Measurements from ENCODE around the gene CCL2. TPM values are rescaled to one million over a fixed set of nuclear protein-coding genes. Genes with fewer than 3 reads are reported as not detected.

CCL2 gene
- total and polyA plus RNA-seq, 2 experiments from 2014 or later = 1.5 to 18.5 TPM

DNA sequence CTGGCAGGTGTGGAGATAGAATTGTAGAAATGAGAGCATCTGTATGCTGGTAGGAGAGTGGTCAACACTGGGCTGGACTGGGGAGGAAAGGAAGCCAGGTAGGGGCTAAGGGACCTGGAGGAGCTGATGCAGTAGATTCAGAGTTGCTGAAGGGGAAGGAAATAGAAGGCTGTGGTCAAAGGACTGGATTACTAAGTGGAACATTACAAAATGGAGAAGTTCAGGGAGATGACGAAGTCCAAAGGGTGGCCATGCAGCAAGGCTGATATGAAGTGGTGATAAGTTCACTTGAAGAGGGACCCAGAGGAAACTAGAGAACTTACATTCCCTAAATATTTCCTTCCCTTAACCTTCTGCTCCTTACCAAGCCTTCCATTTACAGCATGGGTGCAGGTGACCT lies 8.6 kb upstream of the CCL2 start:
- H3K27ac ChIP-seq (ENCODE audit: low read depth) = no peak overlapping the region
- H2AFZ ChIP-seq = no peak overlapping the region
- Mint-ChIP-seq H3K9me3 (no peaks in the 10 kb centered on the region), H3K4me3 (no peak overlapping the region), H3K27me3 (ENCODE audit: insufficient read depth, low read depth, poor library complexity) (peaks cover 2% of the 10 kb centered on the region), H3K4me1 (peaks cover 19% of the 10 kb centered on the region), H3K27ac (no peak overlapping the region), H3K36me3 (ENCODE audit: low read depth) (no peaks in the 10 kb centered on the region)
- no peaks in the 10 kb centered on the region for H3K36me3 ChIP-seq (ENCODE audit: insufficient read depth)
- peaks cover 9% of the 10 kb centered on the region; the same call in 1 of the 2 replicates for H3K9me2 ChIP-seq (ENCODE audit: insufficient read depth)
- no peak for TF ChIP-seq EZH2 (IDR thresholded peaks at IDR 0.05; ENCODE audit: low read depth, unreplicated experiment)
- no peak for TF ChIP-seq JUNB (IDR thresholded peaks at IDR 0.05; ENCODE audit: unreplicated experiment)
- TF ChIP-seq EZH2phosphoT487 (IDR thresholded peaks at IDR 0.05; ENCODE audit: unreplicated experiment) = no peak
- TF ChIP-seq, protein P1, sequence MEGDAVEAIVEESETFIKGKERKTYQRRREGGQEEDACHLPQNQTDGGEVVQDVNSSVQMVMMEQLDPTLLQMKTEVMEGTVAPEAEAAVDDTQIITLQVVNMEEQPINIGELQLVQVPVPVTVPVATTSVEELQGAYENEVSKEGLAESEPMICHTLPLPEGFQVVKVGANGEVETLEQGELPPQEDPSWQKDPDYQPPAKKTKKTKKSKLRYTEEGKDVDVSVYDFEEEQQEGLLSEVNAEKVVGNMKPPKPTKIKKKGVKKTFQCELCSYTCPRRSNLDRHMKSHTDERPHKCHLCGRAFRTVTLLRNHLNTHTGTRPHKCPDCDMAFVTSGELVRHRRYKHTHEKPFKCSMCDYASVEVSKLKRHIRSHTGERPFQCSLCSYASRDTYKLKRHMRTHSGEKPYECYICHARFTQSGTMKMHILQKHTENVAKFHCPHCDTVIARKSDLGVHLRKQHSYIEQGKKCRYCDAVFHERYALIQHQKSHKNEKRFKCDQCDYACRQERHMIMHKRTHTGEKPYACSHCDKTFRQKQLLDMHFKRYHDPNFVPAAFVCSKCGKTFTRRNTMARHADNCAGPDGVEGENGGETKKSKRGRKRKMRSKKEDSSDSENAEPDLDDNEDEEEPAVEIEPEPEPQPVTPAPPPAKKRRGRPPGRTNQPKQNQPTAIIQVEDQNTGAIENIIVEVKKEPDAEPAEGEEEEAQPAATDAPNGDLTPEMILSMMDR (conservative IDR thresholded peaks at IDR 0.05; ENCODE audit: low read depth in 2 of 2) = no peak
- no peak for TF ChIP-seq NANOG (IDR thresholded peaks at IDR 0.05; ENCODE audit: borderline replicate concordance)
- TF ChIP-seq, protein P2, sequence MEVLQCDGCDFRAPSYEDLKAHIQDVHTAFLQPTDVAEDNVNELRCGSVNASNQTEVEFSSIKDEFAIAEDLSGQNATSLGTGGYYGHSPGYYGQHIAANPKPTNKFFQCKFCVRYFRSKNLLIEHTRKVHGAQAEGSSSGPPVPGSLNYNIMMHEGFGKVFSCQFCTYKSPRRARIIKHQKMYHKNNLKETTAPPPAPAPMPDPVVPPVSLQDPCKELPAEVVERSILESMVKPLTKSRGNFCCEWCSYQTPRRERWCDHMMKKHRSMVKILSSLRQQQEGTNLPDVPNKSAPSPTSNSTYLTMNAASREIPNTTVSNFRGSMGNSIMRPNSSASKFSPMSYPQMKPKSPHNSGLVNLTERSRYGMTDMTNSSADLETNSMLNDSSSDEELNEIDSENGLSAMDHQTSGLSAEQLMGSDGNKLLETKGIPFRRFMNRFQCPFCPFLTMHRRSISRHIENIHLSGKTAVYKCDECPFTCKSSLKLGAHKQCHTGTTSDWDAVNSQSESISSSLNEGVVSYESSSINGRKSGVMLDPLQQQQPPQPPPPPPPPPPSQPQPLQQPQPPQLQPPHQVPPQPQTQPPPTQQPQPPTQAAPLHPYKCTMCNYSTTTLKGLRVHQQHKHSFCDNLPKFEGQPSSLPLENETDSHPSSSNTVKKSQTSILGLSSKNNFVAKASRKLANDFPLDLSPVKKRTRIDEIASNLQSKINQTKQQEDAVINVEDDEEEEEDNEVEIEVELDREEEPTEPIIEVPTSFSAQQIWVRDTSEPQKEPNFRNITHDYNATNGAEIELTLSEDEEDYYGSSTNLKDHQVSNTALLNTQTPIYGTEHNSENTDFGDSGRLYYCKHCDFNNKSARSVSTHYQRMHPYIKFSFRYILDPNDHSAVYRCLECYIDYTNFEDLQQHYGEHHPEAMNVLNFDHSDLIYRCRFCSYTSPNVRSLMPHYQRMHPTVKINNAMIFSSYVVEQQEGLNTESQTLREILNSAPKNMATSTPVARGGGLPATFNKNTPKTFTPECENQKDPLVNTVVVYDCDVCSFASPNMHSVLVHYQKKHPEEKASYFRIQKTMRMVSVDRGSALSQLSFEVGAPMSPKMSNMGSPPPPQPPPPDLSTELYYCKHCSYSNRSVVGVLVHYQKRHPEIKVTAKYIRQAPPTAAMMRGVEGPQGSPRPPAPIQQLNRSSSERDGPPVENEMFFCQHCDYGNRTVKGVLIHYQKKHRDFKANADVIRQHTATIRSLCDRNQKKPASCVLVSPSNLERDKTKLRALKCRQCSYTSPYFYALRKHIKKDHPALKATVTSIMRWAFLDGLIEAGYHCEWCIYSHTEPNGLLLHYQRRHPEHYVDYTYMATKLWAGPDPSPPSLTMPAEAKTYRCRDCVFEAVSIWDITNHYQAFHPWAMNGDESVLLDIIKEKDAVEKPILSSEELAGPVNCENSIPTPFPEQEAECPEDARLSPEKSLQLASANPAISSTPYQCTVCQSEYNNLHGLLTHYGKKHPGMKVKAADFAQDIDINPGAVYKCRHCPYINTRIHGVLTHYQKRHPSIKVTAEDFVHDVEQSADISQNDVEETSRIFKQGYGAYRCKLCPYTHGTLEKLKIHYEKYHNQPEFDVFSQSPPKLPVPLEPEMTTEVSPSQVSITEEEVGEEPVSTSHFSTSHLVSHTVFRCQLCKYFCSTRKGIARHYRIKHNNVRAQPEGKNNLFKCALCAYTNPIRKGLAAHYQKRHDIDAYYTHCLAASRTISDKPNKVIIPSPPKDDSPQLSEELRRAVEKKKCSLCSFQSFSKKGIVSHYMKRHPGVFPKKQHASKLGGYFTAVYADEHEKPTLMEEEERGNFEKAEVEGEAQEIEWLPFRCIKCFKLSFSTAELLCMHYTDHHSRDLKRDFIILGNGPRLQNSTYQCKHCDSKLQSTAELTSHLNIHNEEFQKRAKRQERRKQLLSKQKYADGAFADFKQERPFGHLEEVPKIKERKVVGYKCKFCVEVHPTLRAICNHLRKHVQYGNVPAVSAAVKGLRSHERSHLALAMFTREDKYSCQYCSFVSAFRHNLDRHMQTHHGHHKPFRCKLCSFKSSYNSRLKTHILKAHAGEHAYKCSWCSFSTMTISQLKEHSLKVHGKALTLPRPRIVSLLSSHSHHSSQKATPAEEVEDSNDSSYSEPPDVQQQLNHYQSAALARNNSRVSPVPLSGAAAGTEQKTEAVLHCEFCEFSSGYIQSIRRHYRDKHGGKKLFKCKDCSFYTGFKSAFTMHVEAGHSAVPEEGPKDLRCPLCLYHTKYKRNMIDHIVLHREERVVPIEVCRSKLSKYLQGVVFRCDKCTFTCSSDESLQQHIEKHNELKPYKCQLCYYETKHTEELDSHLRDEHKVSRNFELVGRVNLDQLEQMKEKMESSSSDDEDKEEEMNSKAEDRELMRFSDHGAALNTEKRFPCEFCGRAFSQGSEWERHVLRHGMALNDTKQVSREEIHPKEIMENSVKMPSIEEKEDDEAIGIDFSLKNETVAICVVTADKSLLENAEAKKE (CRISPR knock-in tag; IDR thresholded peaks at IDR 0.05) = no peak
- no peak for TF ChIP-seq CREB1 (CRISPR knock-in tag; IDR thresholded peaks at IDR 0.05; ENCODE audit: low read depth)
- TF ChIP-seq, protein P3, sequence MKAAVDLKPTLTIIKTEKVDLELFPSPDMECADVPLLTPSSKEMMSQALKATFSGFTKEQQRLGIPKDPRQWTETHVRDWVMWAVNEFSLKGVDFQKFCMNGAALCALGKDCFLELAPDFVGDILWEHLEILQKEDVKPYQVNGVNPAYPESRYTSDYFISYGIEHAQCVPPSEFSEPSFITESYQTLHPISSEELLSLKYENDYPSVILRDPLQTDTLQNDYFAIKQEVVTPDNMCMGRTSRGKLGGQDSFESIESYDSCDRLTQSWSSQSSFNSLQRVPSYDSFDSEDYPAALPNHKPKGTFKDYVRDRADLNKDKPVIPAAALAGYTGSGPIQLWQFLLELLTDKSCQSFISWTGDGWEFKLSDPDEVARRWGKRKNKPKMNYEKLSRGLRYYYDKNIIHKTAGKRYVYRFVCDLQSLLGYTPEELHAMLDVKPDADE (IDR thresholded peaks at IDR 0.05) = no peak
- TF ChIP-seq STAT1 (IDR thresholded peaks at IDR 0.05; ENCODE audit: unreplicated experiment) = no peak
- TF ChIP-seq POLR2AphosphoS5 (IDR thresholded peaks at IDR 0.05; ENCODE audit: low read depth) = no peak
- TF ChIP-seq, protein P4, sequence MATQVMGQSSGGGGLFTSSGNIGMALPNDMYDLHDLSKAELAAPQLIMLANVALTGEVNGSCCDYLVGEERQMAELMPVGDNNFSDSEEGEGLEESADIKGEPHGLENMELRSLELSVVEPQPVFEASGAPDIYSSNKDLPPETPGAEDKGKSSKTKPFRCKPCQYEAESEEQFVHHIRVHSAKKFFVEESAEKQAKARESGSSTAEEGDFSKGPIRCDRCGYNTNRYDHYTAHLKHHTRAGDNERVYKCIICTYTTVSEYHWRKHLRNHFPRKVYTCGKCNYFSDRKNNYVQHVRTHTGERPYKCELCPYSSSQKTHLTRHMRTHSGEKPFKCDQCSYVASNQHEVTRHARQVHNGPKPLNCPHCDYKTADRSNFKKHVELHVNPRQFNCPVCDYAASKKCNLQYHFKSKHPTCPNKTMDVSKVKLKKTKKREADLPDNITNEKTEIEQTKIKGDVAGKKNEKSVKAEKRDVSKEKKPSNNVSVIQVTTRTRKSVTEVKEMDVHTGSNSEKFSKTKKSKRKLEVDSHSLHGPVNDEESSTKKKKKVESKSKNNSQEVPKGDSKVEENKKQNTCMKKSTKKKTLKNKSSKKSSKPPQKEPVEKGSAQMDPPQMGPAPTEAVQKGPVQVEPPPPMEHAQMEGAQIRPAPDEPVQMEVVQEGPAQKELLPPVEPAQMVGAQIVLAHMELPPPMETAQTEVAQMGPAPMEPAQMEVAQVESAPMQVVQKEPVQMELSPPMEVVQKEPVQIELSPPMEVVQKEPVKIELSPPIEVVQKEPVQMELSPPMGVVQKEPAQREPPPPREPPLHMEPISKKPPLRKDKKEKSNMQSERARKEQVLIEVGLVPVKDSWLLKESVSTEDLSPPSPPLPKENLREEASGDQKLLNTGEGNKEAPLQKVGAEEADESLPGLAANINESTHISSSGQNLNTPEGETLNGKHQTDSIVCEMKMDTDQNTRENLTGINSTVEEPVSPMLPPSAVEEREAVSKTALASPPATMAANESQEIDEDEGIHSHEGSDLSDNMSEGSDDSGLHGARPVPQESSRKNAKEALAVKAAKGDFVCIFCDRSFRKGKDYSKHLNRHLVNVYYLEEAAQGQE (IDR thresholded peaks at IDR 0.05; ENCODE audit: unreplicated experiment) = no peak
- no peak for TF ChIP-seq ZNF331 (CRISPR knock-in tag; IDR thresholded peaks at IDR 0.05; ENCODE audit: low read depth)
- no peak for TF ChIP-seq ZNF114 (CRISPR knock-in tag; IDR thresholded peaks at IDR 0.05)
- no peak overlapping the region for H3K4me3 ChIP-seq
- DNase-seq (ENCODE audit: low spot score) (no peak), ATAC-seq (no peak)
- H3K27me3 ChIP-seq (ENCODE audit: insufficient read depth) = no peaks in the 10 kb centered on the region
- no peaks in the 10 kb centered on the region for H3K79me2 ChIP-seq (replicated peaks; ENCODE audit: insufficient read depth)
- no peaks in the 10 kb centered on the region for H3F3A ChIP-seq (replicated peaks; ENCODE audit: low read depth)
- H4K20me1 ChIP-seq (replicated peaks; ENCODE audit: insufficient read depth) = no peaks in the 10 kb centered on the region
- peaks cover 24% of the 10 kb centered on the region for H3K4me1 ChIP-seq (ENCODE audit: insufficient read depth)
- H3K4me2 ChIP-seq = no peak overlapping the region

Data from GM23338 (cell line).